RKO (cell line): ENCODE results near the gene TRAPPC2.

Experiments
- DNase-seq: peaks from one replicate; pipeline ENCODE4 v3.0.0-alpha.2; 2016; ENCODE audit warnings: low spot score

Gene TRAPPC2

GRCh38 chrX:13669246-13669737, 65.1 kb downstream of the TRAPPC2 start:
- DNase-seq = peak; percentile 61

- DNase-seq = no peak
Measured at GRCh38 chrX:13667919-13668318, 66.5 kb downstream of the TRAPPC2 start.

- DNase-seq = no peak
Measured at GRCh38 chrX:13666836-13667235, 67.6 kb downstream of the TRAPPC2 start.

GRCh38 chrX:13664020-13664419, 70.4 kb downstream of the TRAPPC2 start:
- no peak for DNase-seq

- DNase-seq = no peak
Measured at GRCh38 chrX:13662355-13662791, 72.0 kb downstream of the TRAPPC2 start.
